ENCODE measurements around the gene CTDSPL.

- TF ChIP-seq TAF1 (IDR thresholded peaks at IDR 0.05; ENCODE audit: low read depth): no peak
- no peak for TF ChIP-seq EP300 (IDR thresholded peaks at IDR 0.05; ENCODE audit: borderline replicate concordance)
- TF ChIP-seq REST (IDR thresholded peaks at IDR 0.05; ENCODE audit: low read depth): no peak
Measured at GRCh38 chr3:38030126-38031021, 168.7 kb downstream of the CTDSPL start.
